Measurements from ENCODE around the gene MRPS25. TPM values are rescaled to one million over a fixed set of nuclear protein-coding genes. Genes with fewer than 3 reads are reported as not detected.

MRPS25 gene
- total and polyA plus RNA-seq, 9 of the 15 experiments (the other 6 are each of a cell fraction or from before 2014, with no cell fraction given): 34.3 to 129 (median 78.2) TPM

GRCh38 chr3:15040844-15041243 is 24.3 kb downstream of the MRPS25 start (continued):
- TF ChIP-seq STAT6 (CRISPR knock-in tag; IDR thresholded peaks at IDR 0.05) (no peak), DDX20 (tag; IDR thresholded peaks at IDR 0.05; ENCODE audit: low read depth) (no peak), PKNOX1 (IDR thresholded peaks at IDR 0.05) (0 out of 2 replicates have a peak, but pooled peaks have one; percentile 42), FOXJ2 (tag; IDR thresholded peaks at IDR 0.05) (no peak), C11orf30 (IDR thresholded peaks at IDR 0.05; ENCODE audit: low read depth) (peak; percentile 67; the same call in 1 of the 2 replicates), CBFA2T3 (IDR thresholded peaks at IDR 0.05) (peak; percentile 27; the same call in 1 of the 2 replicates), RFX1 (IDR thresholded peaks at IDR 0.05) (0 out of 2 replicates have a peak, but pooled peaks have one; percentile 8), ARID1B (IDR thresholded peaks at IDR 0.05) (peak; percentile 59), ZFX (CRISPR knock-in tag; IDR thresholded peaks at IDR 0.05) (no peak), ZFP91 (CRISPR knock-in tag; IDR thresholded peaks at IDR 0.05) (no peak), ZNF282 (CRISPR knock-in tag; IDR thresholded peaks at IDR 0.05) (no peak), ZNF316 (IDR thresholded peaks at IDR 0.05) (peak; percentile 43; the same call in 1 of the 2 replicates), ZNF175 (CRISPR knock-in tag; IDR thresholded peaks at IDR 0.05; ENCODE audit: low read depth) (no peak), FOSL1 (tag; conservative IDR thresholded peaks at IDR 0.05) (peak; percentile 89), MAFF (IDR thresholded peaks at IDR 0.05; ENCODE audit: low read length) (0 out of 2 replicates have a peak, but pooled peaks have one; percentile 28), RCOR1 (IDR thresholded peaks at IDR 0.05; ENCODE audit: borderline replicate concordance in 1 of 2, low read depth in 2 of 2, low read length in 2 of 2) (peak in 1 of 2 experiments; percentile 68; a peak in 1 of 4 replicates), POLR2A (conservative IDR thresholded peaks at IDR 0.05) (peak; percentile 54), JUND (IDR thresholded peaks at IDR 0.05; ENCODE audit: borderline replicate concordance, low read depth, low read length) (peak; percentile 90), JUND (tag; IDR thresholded peaks at IDR 0.05; ENCODE audit: borderline replicate concordance, low read depth, low read length) (peak; percentile 78; the same call in 1 of the 3 replicates), ATF3 (IDR thresholded peaks at IDR 0.05) (peak; percentile 80), ATF3 (CRISPR knock-in tag; conservative IDR thresholded peaks at IDR 0.05) (no peak), MNT (conservative IDR thresholded peaks at IDR 0.05) (0 out of 4 replicates have a peak, but pooled peaks of 1 of the 2 experiments have one; percentile 23), POLR2AphosphoS2 (IDR thresholded peaks at IDR 0.05; ENCODE audit: low read length) (0 out of 2 replicates have a peak, but pooled peaks have one; percentile 59)

Data from K562 (cell line).